IMR-90 (cell line): ENCODE results near the gene TCEAL3. TPM values are rescaled to one million over a fixed set of nuclear protein-coding genes. Genes with fewer than 3 reads are reported as not detected.

Experiments used
- ATAC-seq: fragments of 200-7000 bp; cut with Tn5 transposase; 2 replicates; pipeline ENCODE4 v1.9.1; 2020; ENCODE audit warnings: low read depth, mild to moderate bottlenecking, moderate library complexity
- BruUV-seq: library from RNA; stranded (reverse); fragments of 400-500 nt; replicated peaks from 2 replicates; lab custom pipeline; 2021; lab: Mats Ljungman, UMichigan
- CTCF ChIA-PET: fragments of 300-600 bp; formaldehyde crosslinking; extraction: SDS; loops from one replicate; lab custom pipeline; 2021; ENCODE audit warnings: antibody characterized with exemption; lab: Yijun Ruan, JAX
- POLR2A ChIA-PET: fragments of 300-600 bp; sonication (Branson Sonifier 250); formaldehyde crosslinking; loops from one replicate; lab custom pipeline; 2022; ENCODE audit warnings: antibody characterized with exemption; ENCODE audit not compliant: unreplicated experiment; lab: Charles Lee
- DNase-seq: peaks from one replicate; pipeline ENCODE4 v3.0.0; 2013
- H2AFZ ChIP-seq: replicated peaks from 2 replicates; pipeline ENCODE3; 2013; ENCODE audit warnings: low read length, mild to moderate bottlenecking; ENCODE audit not compliant: poor library complexity
- H2AK5ac ChIP-seq: 2 replicates; pipeline ENCODE4 v1.6.1; 2013; ENCODE audit warnings: low read depth, low read length, inconsistent platforms
- H2AK9ac ChIP-seq: replicated peaks from 2 replicates; pipeline ENCODE3; 2013; ENCODE audit warnings: mild to moderate bottlenecking, low read depth, low read length, moderate library complexity; ENCODE audit not compliant: poor library complexity
- H2BK120ac ChIP-seq: 2 replicates; pipeline ENCODE4 v1.6.1; 2013; ENCODE audit warnings: low read depth, low read length, inconsistent platforms
- H2BK15ac ChIP-seq: 3 replicates; pipeline ENCODE4 v1.6.1; 2013; ENCODE audit warnings: low read depth, low read length, inconsistent platforms
- H2BK20ac ChIP-seq: 2 replicates; pipeline ENCODE4 v1.6.1; 2013; ENCODE audit warnings: low read depth, mild to moderate bottlenecking, inconsistent platforms, low read length, moderate library complexity
- H2BK5ac ChIP-seq: 2 replicates; pipeline ENCODE4 v1.6.1; 2013; ENCODE audit warnings: mild to moderate bottlenecking, low read depth, low read length, inconsistent platforms; ENCODE audit not compliant: poor library complexity, severe bottlenecking
- H3K14ac ChIP-seq: replicated peaks from 2 replicates; pipeline ENCODE4 v1.6.1; 2013; ENCODE audit warnings: low read depth, low read length, inconsistent platforms
- H3K18ac ChIP-seq: 2 replicates; pipeline ENCODE4 v1.6.1; 2013; ENCODE audit warnings: low read depth, low read length, control low read depth
- H3K23ac ChIP-seq: 2 replicates; pipeline ENCODE4 v1.6.1; 2013; ENCODE audit warnings: low read depth, low read length, inconsistent platforms
- H3K27ac ChIP-seq: 2 replicates; pipeline ENCODE4 v1.5.1; 2013; ENCODE audit warnings: mild to moderate bottlenecking, control low read depth, low read length; ENCODE audit not compliant: insufficient read depth
- H3K27me3 ChIP-seq: 2 replicates; pipeline ENCODE4 v1.6.1; 2013; ENCODE audit warnings: low read length; ENCODE audit not compliant: control insufficient read depth, insufficient read depth
- H3K36me3 ChIP-seq: 2 replicates; pipeline ENCODE4 v1.6.1; 2013; ENCODE audit warnings: low read length, mixed read lengths; ENCODE audit not compliant: control insufficient read depth, insufficient read depth
- H3K4ac ChIP-seq: 2 replicates; pipeline ENCODE4 v1.6.1; 2013; ENCODE audit warnings: low read depth, low read length, inconsistent platforms
- H3K4me1 ChIP-seq: 2 replicates; pipeline ENCODE4 v1.6.1; 2013; ENCODE audit warnings: low read length, mixed read lengths; ENCODE audit not compliant: control insufficient read depth, insufficient read depth
- H3K4me2 ChIP-seq: 2 replicates; pipeline ENCODE4 v1.6.1; 2013; ENCODE audit warnings: low read depth, mild to moderate bottlenecking, control low read depth, low read length, moderate library complexity
- H3K4me3 ChIP-seq: 2 replicates; pipeline ENCODE4 v1.5.1; 2013; ENCODE audit warnings: low read depth, mild to moderate bottlenecking, control low read depth, low read length, moderate library complexity; ENCODE audit not compliant: insufficient read depth
- H3K56ac ChIP-seq: 2 replicates; pipeline ENCODE4 v1.6.1; 2013; ENCODE audit warnings: low read length, inconsistent platforms; ENCODE audit not compliant: insufficient read depth; ENCODE audit errors: extremely low read depth
- H3K79me1 ChIP-seq, 2 experiments: 2 replicates each; pipeline ENCODE4 v1.6.1; 2013; ENCODE audit warnings: low read length in 2 of 2, inconsistent platforms in 1 of 2, low read depth in 1 of 2
- H3K9ac ChIP-seq: 2 replicates; pipeline ENCODE4 v1.6.1; 2013; ENCODE audit warnings: low read depth, low read length, control low read depth
- H3K9me1 ChIP-seq: 2 replicates; pipeline ENCODE4 v1.6.1; 2013; ENCODE audit warnings: low read length, inconsistent platforms; ENCODE audit not compliant: insufficient read depth
- H3K9me3 ChIP-seq: 2 replicates; pipeline ENCODE4 v1.6.1; 2013; ENCODE audit warnings: low read length; ENCODE audit not compliant: control insufficient read depth, insufficient read depth
- H4K20me1 ChIP-seq: 2 replicates; pipeline ENCODE4 v1.6.1; 2013; ENCODE audit warnings: low read length, inconsistent platforms; ENCODE audit not compliant: insufficient read depth
- H4K5ac ChIP-seq: 2 replicates; pipeline ENCODE4 v1.6.1; 2013; ENCODE audit warnings: mild to moderate bottlenecking, low read depth, low read length, control low read depth
- H4K8ac ChIP-seq, 2 experiments: 2 replicates each; pipeline ENCODE4 v1.6.1; 2013; ENCODE audit warnings: low read depth in 2 of 2, low read length in 2 of 2, control low read depth in 1 of 2, inconsistent platforms in 1 of 2
- H4K91ac ChIP-seq: 2 replicates; pipeline ENCODE4 v1.6.1; 2013; ENCODE audit warnings: low read depth, low read length, inconsistent platforms; ENCODE audit not compliant: insufficient read depth
- BHLHE40 ChIP-seq: fragments of 150-350 bp; IDR thresholded peaks from 2 replicates; pipeline ENCODE4 v1.6.1; 2016; ENCODE audit warnings: mild to moderate bottlenecking, low read depth, low read length
- CEBPB ChIP-seq: IDR thresholded peaks from 2 replicates; pipeline ENCODE4 v1.6.1; 2012; ENCODE audit warnings: low read depth, low read length, improper control_type of control experiment
- CHD1 ChIP-seq: IDR thresholded peaks from 2 replicates; pipeline ENCODE4 v1.6.1; 2012; ENCODE audit warnings: low read depth, low read length, improper control_type of control experiment
- ELK1 ChIP-seq: fragments of 150-350 bp; IDR thresholded peaks from 2 replicates; pipeline ENCODE4 v1.6.1; 2016; ENCODE audit warnings: low read depth, mild to moderate bottlenecking, low read length, moderate library complexity, borderline replicate concordance
- MAFK ChIP-seq: IDR thresholded peaks from 2 replicates; pipeline ENCODE4 v1.6.1; 2012; ENCODE audit warnings: low read depth, low read length, improper control_type of control experiment
- NFE2L2 ChIP-seq: fragments of 150-350 bp; IDR thresholded peaks from 2 replicates; pipeline ENCODE4 v1.6.1; 2016; ENCODE audit warnings: low read depth, mild to moderate bottlenecking, low read length
- USF2 ChIP-seq: fragments of 150-350 bp; IDR thresholded peaks from 2 replicates; pipeline ENCODE4 v1.6.1; 2017; ENCODE audit warnings: mild to moderate bottlenecking, antibody characterized with exemption, low read length, low read depth
- WGBS, 2 experiments: methylation state at CpG; one replicate each; pipeline versions ENCODE4 v1.1.5 to v1.1.7; 2013; ENCODE audit warnings: missing lambda C conversion rate in 2 of 2; ENCODE audit not compliant: insufficient read length in 1 of 2; ENCODE audit errors: extremely low coverage in 2 of 2; 5-methylcytosine and 5-hydroxymethylcytosine counted together
- dilution Hi-C: fragments of 300-500 bp; cut with HindIII; formaldehyde crosslinking; loops from one replicate; pipeline ENCODE4 v1.14.3; 2018; ENCODE audit warnings: low sequenced_read_pairs; ENCODE audit not compliant: unreplicated experiment
- in situ Hi-C: fragments of 300-500 bp; cut with MboI; formaldehyde crosslinking; loops from 3 replicates; pipeline ENCODE4 v1.14.3; 2019; ENCODE audit warnings: low sequenced_read_pairs, inconsistent platforms, mixed read lengths
- intact Hi-C: fragments of 100-400 bp; cut with micrococcal nuclease; formaldehyde crosslinking; loops from 2 replicates; pipeline ENCODE4 v1.10.0; 2022
- polyA plus RNA-seq, 3 experiments: library from polyadenylated mRNA; depleted of rRNA; stranded (reverse); fragments of >200 nt; gene quantifications; 2 replicates each; pipeline ENCODE4 v1.2.3, GENCODE V29; 2012; ENCODE audit warnings: low replicate concordance in 1 of 3
- total RNA-seq: library from RNA; depleted of rRNA; stranded (reverse); fragments of >200 nt; gene quantifications from 2 replicates; pipeline ENCODE4 v1.2.3, GENCODE V29; 2012

TCEAL3 gene
- total and polyA plus RNA-seq, 2 of the 4 experiments (the other 2 are of a cell fraction) = 3.2 to 24.2 TPM

- H2AK9ac ChIP-seq = peak within 1 kb of the TSS; percentile 95
- H3K4me2 ChIP-seq = peak within 1 kb of the TSS; percentile 93
- peak within 1 kb of the TSS; percentile 84 for H4K91ac ChIP-seq
- no peak within 1 kb of the TSS for H2BK20ac ChIP-seq
- H3K4me1 ChIP-seq = no peaks in the 10 kb centered on the region; the same call in 1 of the 2 replicates
- in situ Hi-C loops (no loop called here), dilution Hi-C loops (no loop called here), intact Hi-C loops (loop anchor here (5.0 kb wide), 1 partner anchor 102 kb away; the partner anchor contains the start of gene MORF4L2)
- H3K9me3 ChIP-seq = no peaks in the 10 kb centered on the region
- H3K9me1 ChIP-seq = no peaks in the 10 kb centered on the region; the same call in 1 of the 2 replicates
- H3K9ac ChIP-seq = peak within 1 kb of the TSS; percentile 98
- H3K23ac ChIP-seq = peak within 1 kb of the TSS; percentile 98
- DNase-seq (no peak), ATAC-seq (peak; percentile 89)
- no peaks in the 10 kb centered on the region for H4K20me1 ChIP-seq
- H3K4me3 ChIP-seq = peak within 1 kb of the TSS; percentile 100
- H2AK5ac ChIP-seq = peak within 1 kb of the TSS; percentile 72; the same call in 1 of the 2 replicates
- H3K27me3 ChIP-seq = no peaks in the 10 kb centered on the region
- BruUV-seq = no TSS peak
- ChIA-PET POLR2A (interaction anchor here (0.6 kb wide), 1 partner anchor 9 kb away, joined by 3 read pairs; no protein-coding TSS in a partner anchor), CTCF (no interaction called here)
- H3K18ac ChIP-seq = peak within 1 kb of the TSS; percentile 77; the same call in 1 of the 2 replicates
- peak within 1 kb of the TSS; percentile 94 for H2AFZ ChIP-seq
- H3K56ac ChIP-seq = peak within 1 kb of the TSS; percentile 38
- peak within 1 kb of the TSS; percentile 94 for H3K14ac ChIP-seq
- peak within 1 kb of the TSS; percentile 95 for H4K5ac ChIP-seq
- H3K27ac ChIP-seq = peak within 1 kb of the TSS; percentile 96
- H2BK15ac ChIP-seq = no peak within 1 kb of the TSS
- peak within 1 kb of the TSS; percentile 66 for H2BK120ac ChIP-seq
- peak within 1 kb of the TSS; percentile 93 to 96 for H4K8ac ChIP-seq
- 20% methylated on average over 36 of the region's 56 CpGs; no CpG with 5 or more reads in 1 of the 2 experiments for WGBS, 2 experiments
- H2BK5ac ChIP-seq = peak within 1 kb of the TSS; percentile 88
- H3K79me1 ChIP-seq = peaks cover 6 to 24% of the 10 kb centered on the region in 2 experiments; a peak in 2 of 4 replicates
- H3K36me3 ChIP-seq = peaks cover 4% of the 10 kb centered on the region; the same call in 1 of the 2 replicates
- H3K4ac ChIP-seq = peak within 1 kb of the TSS; percentile 95
- TF ChIP-seq CEBPB (no peak), NFE2L2 (no peak), USF2 (0 out of 2 replicates have a peak, but pooled peaks have one; percentile 23), CHD1 (no peak), ELK1 (no peak), MAFK (no peak), BHLHE40 (peak; percentile 86)
Observed at GRCh38 chrX:103585411-103586313, 22.1 kb upstream of the TCEAL3 start, which contains the start of gene TCEAL4. TSS of gene TCEAL4 (plus strand) at chrX:103585515. CDS start at chrX:103586676, 1,161 bp downstream.
